HG02610 (cell line): ENCODE measurements around the gene KLK5.
"Not testable (repeated sequence)": the region's sequence is repeated elsewhere in the genome, so short reads cannot be mapped to it uniquely, and the experiment has no call there.

Source experiments
- ATAC-seq: cut with Tn5 transposase; IDR thresholded peaks from one replicate; pipeline ENCODE4 v1.9.1; 2021; ENCODE audit warnings: mild to moderate bottlenecking, moderate library complexity; ENCODE audit not compliant: unreplicated experiment

KLK5 gene, protein sequence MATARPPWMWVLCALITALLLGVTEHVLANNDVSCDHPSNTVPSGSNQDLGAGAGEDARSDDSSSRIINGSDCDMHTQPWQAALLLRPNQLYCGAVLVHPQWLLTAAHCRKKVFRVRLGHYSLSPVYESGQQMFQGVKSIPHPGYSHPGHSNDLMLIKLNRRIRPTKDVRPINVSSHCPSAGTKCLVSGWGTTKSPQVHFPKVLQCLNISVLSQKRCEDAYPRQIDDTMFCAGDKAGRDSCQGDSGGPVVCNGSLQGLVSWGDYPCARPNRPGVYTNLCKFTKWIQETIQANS

DNA sequence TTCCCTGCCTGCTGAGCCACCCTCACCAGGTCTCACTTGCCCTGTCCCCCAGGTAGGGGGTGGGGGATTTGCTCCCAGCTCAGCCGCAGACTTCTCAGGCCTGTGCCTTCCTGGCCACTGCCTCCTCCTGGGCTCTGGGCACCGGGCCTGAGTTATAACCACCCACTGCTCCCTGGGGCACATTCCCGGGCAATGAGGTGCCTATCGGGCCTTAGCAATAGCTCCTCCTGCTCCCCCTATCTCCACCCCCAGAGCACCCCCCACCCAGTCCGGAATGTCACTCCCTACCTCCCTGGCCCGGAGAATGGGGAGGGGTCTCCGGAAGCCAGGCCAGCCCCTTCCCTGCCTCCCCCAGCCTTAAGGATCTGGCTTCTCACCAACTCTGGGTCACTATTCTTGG lies at the start of gene KLK5:
Gene KLK5, minus strand, starts transcription at position 129 of the 400 bp plus-strand sequence. CDS start 381 bp downstream, outside the sequence.
- ATAC-seq: no peak

DNA sequence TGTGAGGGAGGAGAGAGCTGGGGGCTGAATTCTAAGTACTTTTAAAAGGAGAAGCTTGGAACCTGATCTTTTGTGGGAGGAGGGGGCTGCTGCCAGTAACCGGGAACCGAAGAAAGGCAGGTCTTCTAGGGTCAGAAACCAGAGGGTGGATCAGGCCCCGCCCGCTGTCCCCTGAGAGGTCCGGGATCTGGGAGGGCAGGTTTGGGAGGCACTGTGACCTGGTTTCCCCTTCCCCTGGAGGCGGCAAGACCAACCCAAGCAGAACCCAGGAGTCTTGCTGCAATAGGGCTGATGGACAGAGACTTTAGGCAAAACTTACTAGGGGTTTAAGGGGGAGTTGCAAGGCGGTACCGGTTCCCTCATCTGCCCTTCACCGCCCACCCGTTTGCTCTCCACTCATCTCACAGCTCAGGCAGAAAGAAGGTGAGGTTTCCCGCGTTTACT lies 49.3 kb upstream of the KLK5 start:
- ATAC-seq: no peak

DNA sequence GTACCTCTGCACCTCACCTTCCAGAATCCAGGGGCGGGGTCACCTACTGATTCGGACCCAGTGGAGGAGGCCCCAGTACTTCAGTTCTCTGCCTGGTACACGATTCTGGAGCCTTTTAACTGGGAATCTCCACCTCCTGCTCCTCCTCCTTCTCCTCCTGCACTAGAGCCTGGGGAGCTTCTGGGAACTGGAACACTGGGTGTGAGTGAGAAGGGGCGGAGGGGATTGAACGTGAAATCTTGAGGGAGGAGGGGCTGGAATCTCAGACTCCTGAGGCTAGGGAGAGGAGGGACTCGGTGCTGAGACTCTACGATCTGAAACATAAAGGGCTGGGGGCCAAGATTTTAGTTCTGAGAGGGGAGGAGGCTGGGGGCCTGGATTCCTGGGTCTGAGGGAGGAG lies 48.7 kb upstream of the KLK5 start, which contains the start of gene KLK8:
Gene KLK8, minus strand, starts transcription at position 90 of the 400 bp plus-strand sequence. CDS start 437 bp downstream, outside the sequence.
- no peak for ATAC-seq

DNA sequence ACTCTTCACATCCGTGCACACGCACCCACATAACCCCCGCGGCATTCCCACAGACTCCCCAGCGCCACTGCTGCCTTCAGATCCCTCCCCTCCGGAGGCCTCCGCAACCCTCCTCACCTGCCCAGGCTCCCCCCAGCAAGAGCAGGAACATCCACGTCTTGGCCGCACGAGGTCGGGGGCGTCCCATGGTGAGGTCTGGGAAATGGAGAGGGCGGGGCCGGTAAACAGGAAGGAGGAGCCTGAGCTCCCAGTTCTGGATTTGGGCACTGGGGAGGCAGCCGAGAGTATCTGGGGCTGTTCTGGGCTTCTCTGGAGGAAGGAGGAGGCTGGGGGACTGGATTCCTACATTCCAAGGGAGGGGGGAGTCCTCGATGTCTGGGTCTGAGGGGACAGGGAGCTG lies 48.1 kb upstream of the KLK5 start:
- no peak for ATAC-seq

DNA sequence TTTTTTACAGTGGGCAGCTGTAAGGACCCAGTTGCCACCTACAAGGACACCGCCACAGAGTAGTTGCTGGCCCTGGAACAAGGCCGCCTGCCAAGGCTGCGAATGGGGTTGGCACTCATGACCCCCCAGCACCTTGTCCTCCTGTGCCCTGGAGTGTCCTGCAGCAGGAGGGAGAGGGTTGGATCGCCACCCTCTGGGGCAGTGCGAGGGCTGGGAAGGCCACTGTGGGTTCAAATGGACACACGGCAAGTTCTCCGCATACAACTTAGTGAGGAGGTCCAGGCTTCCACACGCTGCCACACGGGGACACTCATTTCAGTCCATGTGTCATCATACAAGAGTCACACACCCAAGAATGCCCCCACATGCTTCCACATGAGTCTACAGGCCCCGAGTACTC lies 47.6 kb upstream of the KLK5 start:
- ATAC-seq: no peak

DNA sequence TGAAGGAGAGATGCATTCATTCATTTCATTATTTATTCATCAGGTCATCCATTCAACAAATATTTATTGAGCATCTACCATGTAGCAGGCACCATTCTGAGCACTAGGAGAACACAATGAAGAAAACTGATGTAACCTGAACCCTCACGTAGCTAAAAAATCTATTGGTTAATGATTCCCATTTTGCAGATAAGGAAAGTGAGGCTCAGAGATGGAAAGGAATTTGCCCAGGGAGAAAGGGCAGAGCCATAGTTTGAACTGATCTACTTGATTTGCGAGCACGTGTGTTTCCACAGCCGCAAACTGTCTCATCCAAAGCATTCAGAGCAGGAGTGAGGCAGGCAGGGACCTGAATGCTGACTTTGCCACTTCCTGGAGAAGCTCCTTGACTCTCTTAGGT lies 45.8 kb upstream of the KLK5 start:
- no peak for ATAC-seq

DNA sequence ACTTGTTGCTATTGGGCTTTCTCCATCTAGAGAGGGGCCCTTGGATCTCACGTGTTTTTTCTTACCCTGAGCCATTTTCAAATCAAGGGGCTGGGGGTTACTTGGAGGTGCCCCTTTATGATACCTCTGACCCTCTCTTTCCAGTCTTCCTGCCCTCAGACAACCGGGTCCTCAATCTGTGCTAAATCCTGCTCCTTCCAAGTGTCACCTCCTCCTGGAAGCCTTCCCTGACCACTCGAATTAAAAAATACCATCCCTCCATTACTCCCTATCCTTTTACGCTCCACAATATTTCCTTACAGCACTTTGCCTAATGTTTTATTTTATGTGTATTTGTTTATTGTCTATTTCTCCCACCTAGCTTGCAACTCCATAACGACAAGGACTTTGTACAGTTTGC lies 45.2 kb upstream of the KLK5 start:
- no peak for ATAC-seq

DNA sequence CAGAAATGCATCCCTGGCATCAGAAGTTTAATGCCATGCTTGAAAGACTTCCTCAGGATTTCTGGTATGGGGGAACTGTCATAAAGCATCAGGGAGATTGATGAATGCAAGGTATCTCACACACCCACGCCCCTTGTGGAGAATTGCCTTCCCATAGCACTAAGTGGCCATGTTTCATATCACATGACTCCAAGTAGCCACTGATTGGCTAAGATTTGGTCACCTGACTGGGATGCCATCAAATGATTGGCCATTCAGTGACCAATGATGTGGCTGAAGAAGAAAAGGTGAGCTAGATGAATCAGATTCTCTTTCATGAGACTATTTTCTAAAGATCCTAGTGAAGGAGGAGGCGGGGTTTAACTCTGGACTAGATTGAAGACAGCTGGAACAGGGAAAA lies 41.3 kb upstream of the KLK5 start:
- ATAC-seq: no peak

DNA sequence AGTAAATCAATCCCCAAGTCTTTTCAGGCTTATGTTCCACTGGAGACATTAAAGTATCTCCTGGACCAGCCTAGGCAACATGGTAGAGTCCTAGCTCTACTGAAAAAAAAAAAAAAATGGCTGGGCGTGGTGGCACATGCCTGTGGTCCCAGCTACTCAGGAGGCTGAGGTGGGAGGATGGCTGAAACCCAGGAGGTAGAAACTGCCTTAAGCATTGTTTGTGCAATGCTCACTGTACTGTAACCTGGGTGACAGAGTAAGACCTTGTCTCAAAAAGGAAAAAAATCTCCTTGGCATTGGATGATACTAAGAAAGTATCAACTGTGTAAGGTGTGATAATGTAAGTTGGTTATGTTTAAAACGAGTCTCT lies 39.8 kb upstream of the KLK5 start:
- ATAC-seq: no peak

DNA sequence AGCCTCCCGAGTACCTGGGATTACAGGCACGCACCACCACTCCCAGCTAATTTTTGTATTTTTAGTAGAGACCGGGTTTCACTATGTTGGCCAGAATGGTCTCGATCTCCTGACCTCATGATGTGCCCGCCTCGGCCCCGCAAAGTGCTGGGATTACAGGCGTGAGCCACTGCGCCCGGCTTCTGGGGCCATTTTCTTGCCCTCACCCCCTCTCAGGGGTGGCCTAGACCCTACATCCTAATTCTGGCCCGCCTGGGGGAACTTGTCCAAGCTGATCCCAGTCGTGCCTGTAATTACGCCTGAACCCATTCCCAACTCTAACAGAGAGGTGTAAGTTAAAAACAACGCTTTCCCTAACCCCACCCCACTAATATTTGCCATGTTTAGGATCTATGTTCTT lies 31.6 kb upstream of the KLK5 start:
- not testable (repeated sequence) for ATAC-seq

DNA sequence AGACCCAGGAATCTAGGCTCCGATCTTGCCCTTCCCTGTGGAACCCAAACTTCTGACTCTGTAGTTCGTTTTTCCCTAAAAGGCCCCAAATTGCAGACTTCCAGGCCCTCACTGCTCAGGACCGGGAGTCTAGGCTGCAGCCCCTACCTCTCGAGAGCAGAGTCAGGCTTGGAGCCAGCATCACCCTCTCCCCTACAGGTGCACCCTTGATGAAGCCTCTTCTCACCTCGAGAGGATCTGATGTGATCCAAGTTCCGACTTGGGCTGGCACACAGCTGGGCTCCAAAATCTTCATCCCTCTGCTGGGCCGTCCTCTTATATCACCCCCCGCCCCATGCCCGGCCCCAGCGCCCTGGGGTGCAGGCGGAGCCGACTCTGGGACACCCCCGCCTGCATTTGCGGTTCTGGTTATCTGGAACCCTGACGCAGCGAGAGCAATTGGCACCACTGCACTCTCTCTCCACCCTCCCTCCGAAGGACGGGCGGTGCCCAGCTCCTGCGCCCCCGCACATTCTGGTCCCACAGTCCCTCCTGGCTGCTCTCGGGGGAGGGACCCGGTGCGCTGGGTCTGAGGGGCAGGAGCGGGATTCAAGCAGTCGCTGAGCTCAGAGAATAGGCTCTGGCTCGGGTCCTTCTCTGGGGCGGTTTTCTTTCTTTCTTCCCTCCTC lies 30.9 kb upstream of the KLK5 start, which contains the start of gene KLK7:
Gene KLK7, minus strand, starts transcription at position 293 of the 668 bp plus-strand sequence. CDS start 1,518 bp downstream, outside the sequence.
- ATAC-seq: no peak

DNA sequence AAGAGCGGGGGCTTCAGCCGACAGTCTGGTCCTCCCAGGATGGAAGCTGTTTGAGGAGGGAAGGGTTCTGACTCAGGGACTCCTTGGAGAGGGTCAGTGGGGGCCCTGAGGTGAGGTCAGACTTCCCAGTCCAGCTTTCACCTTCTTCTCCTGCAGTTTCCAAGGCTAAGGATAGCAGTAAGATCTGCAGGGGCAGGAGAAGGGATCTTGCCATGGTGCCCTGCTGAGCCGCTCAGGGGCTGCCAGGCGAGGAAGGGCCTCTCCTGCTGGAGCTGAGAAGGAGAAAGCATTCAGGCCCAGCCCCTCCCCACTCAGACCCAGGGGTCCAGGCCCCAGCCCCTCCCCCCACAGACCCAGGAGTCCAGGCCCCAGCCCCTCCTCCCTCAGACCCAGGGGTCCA lies 29.3 kb upstream of the KLK5 start:
- ATAC-seq: no peak

DNA sequence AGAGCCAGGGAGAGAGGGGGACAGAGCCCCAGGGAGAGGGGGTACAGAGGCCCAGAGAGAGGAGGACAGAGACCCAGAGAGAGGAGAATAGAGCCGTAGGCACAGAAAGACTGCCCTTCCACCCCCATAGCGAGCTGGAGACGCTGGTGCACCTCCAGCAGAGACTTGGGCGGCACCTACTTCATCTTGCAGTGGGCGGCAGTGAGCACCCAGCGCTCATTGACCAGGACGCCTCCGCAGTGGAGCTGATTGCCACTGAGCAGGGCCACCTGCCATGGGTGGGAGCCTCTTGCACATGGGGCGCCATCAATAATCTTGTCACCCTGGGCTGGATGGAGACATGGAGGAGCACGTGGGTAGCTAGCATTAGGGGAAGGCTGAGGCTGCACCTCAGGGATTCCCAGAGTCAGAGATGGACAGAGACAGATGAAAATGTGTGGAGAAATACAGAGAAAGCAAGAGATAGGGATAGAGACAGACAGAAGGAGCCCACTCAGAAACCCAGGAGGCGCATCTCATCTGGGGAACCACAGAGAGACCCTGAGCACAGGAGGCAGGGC lies 28.8 kb upstream of the KLK5 start:
- no peak for ATAC-seq

DNA sequence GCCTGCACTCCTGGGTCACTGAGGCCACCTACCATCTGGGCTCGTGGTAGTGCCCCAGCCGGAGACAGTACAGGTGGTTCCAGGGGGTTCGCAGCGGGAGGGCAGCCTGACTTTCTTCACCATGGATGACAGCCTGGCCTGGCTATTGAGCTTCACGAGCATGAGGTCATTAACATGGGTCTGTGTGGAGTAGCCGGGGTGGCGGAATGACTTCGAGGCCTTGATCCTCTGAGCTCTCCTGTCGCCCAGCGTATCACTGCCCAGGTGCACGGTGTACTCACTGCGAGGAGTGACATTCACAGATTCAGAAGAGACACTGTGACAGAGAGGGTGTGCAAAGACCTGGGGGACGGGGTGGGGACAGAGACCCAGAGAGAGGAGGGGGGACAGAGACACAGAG lies 27.4 kb upstream of the KLK5 start:
- no peak for ATAC-seq

DNA sequence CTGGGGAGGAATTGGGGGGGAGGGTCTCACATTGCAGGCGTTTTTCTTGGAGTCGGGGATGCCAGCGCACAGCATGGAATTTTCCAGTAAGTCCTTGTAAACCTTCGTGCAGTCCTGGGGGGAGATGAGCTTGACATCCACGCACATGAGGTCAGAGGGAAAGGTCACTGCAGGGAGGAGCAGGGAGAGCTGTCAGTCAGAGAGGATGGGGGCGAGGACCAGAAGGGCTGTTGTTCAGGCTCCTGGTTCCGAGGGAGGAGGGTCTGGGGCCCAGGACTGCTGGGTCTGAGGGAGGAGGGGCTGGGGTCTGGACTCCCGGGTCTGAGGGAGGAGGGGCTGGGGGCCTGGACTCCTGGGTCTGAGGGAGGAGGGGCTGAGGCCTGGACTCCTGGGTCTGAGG lies 26.9 kb upstream of the KLK5 start:
- ATAC-seq: no peak

DNA sequence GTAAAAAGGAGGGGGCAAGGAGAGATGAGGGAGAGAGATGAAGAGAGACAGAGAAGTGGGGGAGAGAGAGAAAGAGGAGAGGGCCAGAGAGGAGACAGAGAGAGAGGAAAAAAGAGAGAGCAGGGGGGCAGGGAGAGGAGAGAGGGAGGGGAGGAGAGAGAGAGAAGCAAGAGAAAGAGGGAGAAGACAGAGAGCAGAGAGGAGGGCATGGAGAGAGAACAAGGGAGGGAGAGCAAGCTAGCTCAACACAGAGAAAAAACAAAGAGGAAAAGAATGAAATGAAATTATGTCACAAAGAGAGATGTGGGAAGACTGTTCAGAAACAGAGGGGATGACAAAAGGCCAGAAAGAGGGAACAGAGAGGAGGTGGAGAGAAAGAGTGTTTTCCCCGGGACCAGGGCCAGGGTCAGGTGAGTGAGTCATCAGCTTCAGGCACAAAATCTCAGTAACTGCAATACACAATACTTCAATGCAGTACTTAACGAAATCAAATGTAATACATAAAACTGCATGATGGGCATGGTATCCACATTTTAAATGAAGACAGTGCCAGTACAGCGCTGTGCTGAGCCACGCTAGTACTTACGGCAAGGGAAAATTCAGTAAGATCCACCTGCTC lies 26.0 kb upstream of the KLK5 start:
- no peak for ATAC-seq

DNA sequence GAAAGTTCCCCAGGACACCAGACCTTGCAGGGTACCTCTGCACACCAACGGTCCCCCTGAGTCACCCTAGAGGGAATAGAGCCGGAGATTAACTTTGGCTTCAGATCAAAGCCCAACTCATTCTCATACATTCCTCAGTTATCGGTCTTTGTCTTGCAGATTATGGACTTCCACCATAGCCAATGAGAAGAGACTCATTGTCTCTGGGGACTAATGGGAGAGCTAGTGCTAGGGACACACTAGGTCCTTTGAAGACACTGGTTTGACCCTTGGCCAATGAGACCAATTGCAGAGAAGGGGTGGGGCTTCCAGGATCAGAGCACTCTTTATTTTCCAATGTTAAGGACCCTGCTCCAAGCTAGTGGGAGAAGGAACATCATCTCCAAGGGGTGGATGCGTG lies 24.8 kb upstream of the KLK5 start:
- ATAC-seq: no peak

DNA sequence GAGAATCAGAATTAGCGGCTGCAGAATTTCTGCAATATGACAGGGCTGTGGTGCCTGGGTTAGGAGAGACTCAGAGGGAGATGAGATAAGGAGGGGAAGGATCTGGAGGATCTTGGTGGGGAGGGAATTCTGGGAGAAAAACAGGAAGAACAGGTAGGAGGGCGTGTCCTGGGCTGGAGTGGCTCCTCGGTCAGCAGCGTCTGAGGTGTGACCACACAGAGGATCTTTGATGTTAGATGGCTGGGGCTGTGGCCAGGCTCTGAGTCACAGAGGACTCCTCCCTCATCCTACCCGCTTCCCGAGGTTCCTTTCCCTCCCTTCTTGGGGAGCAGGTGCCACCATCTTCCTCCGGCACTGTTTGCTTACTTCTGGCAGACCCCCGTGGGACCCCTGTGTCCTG lies 22.9 kb upstream of the KLK5 start:
- no peak for ATAC-seq

DNA sequence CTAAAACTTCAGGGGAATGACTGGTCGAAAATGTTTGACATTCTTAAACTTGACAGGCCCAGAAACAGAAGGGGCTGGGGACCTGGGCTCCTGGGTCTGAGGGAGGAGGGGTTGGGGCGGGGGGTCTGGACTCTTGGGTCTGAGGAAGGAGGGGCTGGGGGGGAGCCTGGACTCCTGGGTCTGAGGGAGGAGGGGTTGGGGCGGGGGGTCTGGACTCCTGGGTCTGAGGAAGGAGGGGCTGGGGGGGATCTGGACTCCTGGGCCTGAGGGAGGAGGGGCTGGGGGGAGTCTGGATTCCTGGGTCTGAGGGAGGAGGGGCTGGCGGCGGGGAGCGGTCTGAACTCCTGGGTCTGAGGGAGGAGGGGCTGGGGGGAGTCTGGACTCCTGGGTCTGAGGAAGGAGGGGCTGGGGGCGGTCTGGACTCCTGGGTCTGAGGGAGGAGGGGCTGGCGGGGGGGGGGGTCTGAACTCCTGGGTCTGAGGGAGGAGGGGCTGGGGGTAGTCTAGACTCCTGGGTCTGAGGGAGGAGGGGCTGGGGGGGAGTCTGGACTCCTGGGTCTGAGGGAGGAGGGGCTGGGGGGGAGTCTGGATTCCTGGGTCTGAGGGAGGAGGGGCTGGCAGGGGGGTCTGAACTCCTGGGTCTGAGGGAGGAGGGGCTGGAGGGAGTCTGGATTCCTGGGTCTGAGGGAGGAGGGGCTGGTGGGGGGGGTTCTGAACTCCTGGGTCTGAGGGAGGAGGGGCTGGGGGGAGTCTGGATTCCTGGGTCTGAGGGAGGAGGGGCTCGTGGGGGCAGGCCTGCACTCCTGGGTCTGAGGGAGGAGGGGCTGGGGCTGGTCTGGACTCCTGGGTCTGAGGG lies 22.1 kb upstream of the KLK5 start:
- no peak for ATAC-seq

DNA sequence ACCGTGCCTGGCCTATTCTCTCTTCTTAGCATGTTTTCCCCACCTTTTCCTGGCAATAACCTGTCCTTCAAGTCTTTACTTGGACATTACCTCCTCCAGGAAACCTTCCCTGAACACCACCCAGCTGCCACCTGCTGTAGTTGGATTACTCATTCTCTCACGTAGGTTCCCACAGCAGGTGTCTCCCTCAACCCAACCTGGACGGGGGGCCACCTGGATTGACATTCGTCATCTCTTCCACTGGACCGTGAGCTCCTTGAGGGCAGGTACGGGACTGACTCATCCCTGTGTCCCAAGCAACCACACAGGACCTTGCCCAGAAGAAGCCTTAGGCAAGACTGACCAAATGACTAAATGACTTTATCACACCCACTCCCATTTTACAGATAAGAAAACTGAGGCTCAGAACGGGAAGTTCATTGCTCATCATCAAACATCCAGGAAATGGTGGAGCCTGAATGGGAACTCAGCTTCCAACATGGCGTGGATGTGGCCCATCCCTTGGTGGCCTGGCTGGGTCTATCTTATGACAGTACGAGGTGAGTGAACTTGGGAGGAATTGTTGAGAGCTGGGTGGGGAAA lies 20.0 kb upstream of the KLK5 start:
- no peak for ATAC-seq
